ENCODE data around the gene DMRT2. TPM values are rescaled to one million over a fixed set of nuclear protein-coding genes. Genes with fewer than 3 reads are reported as not detected.

The DMRT2 gene
- total and polyA plus RNA-seq, 2 of the 8 experiments (the other 6 are each of a cell fraction or from before 2014, with no cell fraction given), result 0.29 to 0.93 TPM

- Histone ChIP-seq H2BK5ac (ENCODE audit: low read depth, low read length) (no peak overlapping the region), H3K56ac (replicated peaks; ENCODE audit: insufficient read length, low read depth, low read length) (no peak overlapping the region), H3K79me1 (ENCODE audit: low read depth, low read length) (no peaks in the 10 kb centered on the region), H4K91ac (replicated peaks; ENCODE audit: insufficient read length, low read length) (no peak overlapping the region), H4K8ac (ENCODE audit: extremely low read depth, insufficient read depth, low read length) (no peak overlapping the region), H3K4me2 (ENCODE audit: insufficient read depth in 1 of 2, low read depth in 2 of 2, low read length in 2 of 2) (no peak overlapping the region), H3K4me3 (ENCODE audit: extremely low read depth in 1 of 4, insufficient read depth in 2 of 4, low read depth in 3 of 4, low read length in 4 of 4) (no peak overlapping the region), H3K18ac (ENCODE audit: extremely low read depth, low read length) (no peak overlapping the region), H3K27me3 (replicated peaks in 1 of 4; ENCODE audit: control insufficient read depth in 3 of 4, extremely low read depth in 1 of 4, insufficient read depth in 3 of 4, low read length in 3 of 4) (peaks cover 8 to 35% (median 32%) of the 10 kb centered on the region in 4 experiments), H2BK12ac (ENCODE audit: low read depth, low read length) (no peak overlapping the region), H2BK120ac (replicated peaks; ENCODE audit: low read depth, low read length) (no peak overlapping the region), H4K20me1 (replicated peaks in 1 of 2; ENCODE audit: control insufficient read depth in 1 of 2, insufficient read depth in 2 of 2, low read length in 2 of 2) (peaks cover 0 to 2% of the 10 kb centered on the region in 2 experiments), H3K9me3 (ENCODE audit: insufficient read depth in 2 of 2, low read depth in 1 of 2, low read length in 1 of 2) (peaks cover 13 to 40% of the 10 kb centered on the region in 2 experiments; a peak in 3 of 4 replicates), H3K4me1 (replicated peaks in 1 of 4; ENCODE audit: control insufficient read depth in 3 of 4, insufficient read depth in 4 of 4, low read length in 3 of 4) (peaks cover 0 to 4% (median 0%) of the 10 kb centered on the region in 4 experiments; a peak in 1 of 7 replicates), H3K14ac (ENCODE audit: insufficient read length) (no peak overlapping the region), H3K27ac (ENCODE audit: low read depth, low read length) (no peak overlapping the region), H3K4ac (replicated peaks; ENCODE audit: insufficient read length, low read depth, low read length) (no peak overlapping the region), H2BK15ac (ENCODE audit: low read length) (no peak overlapping the region), H2AFZ (ENCODE audit: low read length) (no peak overlapping the region), H4K5ac (ENCODE audit: insufficient read length, low read depth, low read length) (no peak overlapping the region), H3K23me2 (ENCODE audit: low read depth, low read length) (peaks cover 4% of the 10 kb centered on the region; the same call in 1 of the 2 replicates), H2BK20ac (ENCODE audit: low read length) (no peak overlapping the region), H3K79me2 (ENCODE audit: control insufficient read depth in 1 of 2, insufficient read depth in 2 of 2, low read length in 2 of 2) (no peaks in the 10 kb centered on the region), H3K23ac (ENCODE audit: insufficient read length) (no peak overlapping the region), H3K9ac (replicated peaks in 1 of 4; ENCODE audit: extremely low read depth in 1 of 4, low read depth in 3 of 4, low read length in 3 of 4) (no peak overlapping the region), H3K36me3 (ENCODE audit: control insufficient read depth in 2 of 4, insufficient read depth in 4 of 4, low read length in 3 of 4) (no peaks in the 10 kb centered on the region), H2AK5ac (ENCODE audit: low read depth, low read length) (no peak overlapping the region)
- POLR2A ChIA-PET (ENCODE audit: partially characterized antibody), result no interaction called here
- FAIRE-seq (no peak), DNase-seq (ENCODE audit: low read depth in 1 of 2, low spot score in 2 of 2) (no peak)
- CTCF ChIA-PET (ENCODE audit: partially characterized antibody), result no interaction called here
- TF ChIP-seq TEAD4 (IDR thresholded peaks at IDR 0.05; ENCODE audit: low read depth, low read length) (no peak), RBBP5 (IDR thresholded peaks at IDR 0.05; ENCODE audit: borderline replicate concordance, low read depth, low read length) (no peak), SIX5 (IDR thresholded peaks at IDR 0.05; ENCODE audit: low read depth, low read length) (no peak), CTBP2 (IDR thresholded peaks at IDR 0.05; ENCODE audit: borderline replicate concordance, insufficient read depth, insufficient read length, low read length) (no peak), BACH1 (IDR thresholded peaks at IDR 0.05; ENCODE audit: low read length) (no peak), MAX (IDR thresholded peaks at IDR 0.05) (no peak), POU5F1 (IDR thresholded peaks at IDR 0.05; ENCODE audit: low read depth, low read length) (no peak), RNF2 (IDR thresholded peaks at IDR 0.05; ENCODE audit: borderline replicate concordance, low read depth, low read length, missing control alignments, poor library complexity, severe bottlenecking) (no peak), SP4 (IDR thresholded peaks at IDR 0.05; ENCODE audit: low read length) (no peak), TCF12 (IDR thresholded peaks at IDR 0.05; ENCODE audit: low read depth, low read length) (no peak), TAF1 (IDR thresholded peaks at IDR 0.05; ENCODE audit: low read depth, low read length) (no peak)
- TF ChIP-seq, protein P1, sequence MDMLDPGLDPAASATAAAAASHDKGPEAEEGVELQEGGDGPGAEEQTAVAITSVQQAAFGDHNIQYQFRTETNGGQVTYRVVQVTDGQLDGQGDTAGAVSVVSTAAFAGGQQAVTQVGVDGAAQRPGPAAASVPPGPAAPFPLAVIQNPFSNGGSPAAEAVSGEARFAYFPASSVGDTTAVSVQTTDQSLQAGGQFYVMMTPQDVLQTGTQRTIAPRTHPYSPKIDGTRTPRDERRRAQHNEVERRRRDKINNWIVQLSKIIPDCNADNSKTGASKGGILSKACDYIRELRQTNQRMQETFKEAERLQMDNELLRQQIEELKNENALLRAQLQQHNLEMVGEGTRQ (IDR thresholded peaks at IDR 0.05; ENCODE audit: low read length), result no peak
- 81% methylated on average over 10 of the region's 10 CpGs; no CpG with 5 or more reads in 1 of the 2 experiments for WGBS, 2 experiments (ENCODE audit: extremely low coverage in 1 of 2, insufficient coverage in 1 of 2, insufficient read length in 1 of 2, insufficient replicate concordance in 2 of 2, low coverage in 1 of 2, low lambda C conversion rate in 2 of 2, missing lambda C conversion rate in 1 of 2)
Measured at GRCh38 chr9:1053986-1054425, 3.8 kb downstream of the DMRT2 start.

Data from H1 (cell line).